MCF 10A (cell line): Measurements from ENCODE around the gene ZNF76. TPM values are rescaled to one million over a fixed set of nuclear protein-coding genes. Genes with fewer than 3 reads are reported as not detected.

Experiments
- BruUV-seq: library from RNA; stranded (reverse); fragments of 400-500 nt; replicated peaks from 2 replicates; lab custom pipeline; 2021; lab: Mats Ljungman, UMichigan
- CTCF ChIA-PET: fragments of 300-600 bp; sonication (Branson Sonifier 250); formaldehyde crosslinking; extraction: SDS; loops from one replicate; lab custom pipeline; 2021; ENCODE audit warnings: antibody characterized with exemption, inconsistent platforms; lab: Yijun Ruan, JAX
- POLR2A ChIA-PET: fragments of 300-600, 350-650 bp; sonication (Branson Sonifier 250); formaldehyde crosslinking; extraction: SDS; loops from one replicate; lab custom pipeline; 2020; ENCODE audit warnings: antibody characterized with exemption, inconsistent platforms; lab: Yijun Ruan, JAX
- DNase-seq: peaks from one replicate; pipeline ENCODE4 v3.0.0-alpha.2; 2018; ENCODE audit not compliant: unreplicated experiment
- H3K27ac Mint-ChIP-seq: one replicate; pipeline ENCODE4 v1.8.0; 2022; ENCODE audit warnings: mild to moderate bottlenecking, low read depth, mixed read lengths; ENCODE audit not compliant: unreplicated experiment
- H3K27me3 Mint-ChIP-seq: one replicate; pipeline ENCODE4 v1.8.0; 2022; ENCODE audit warnings: mixed read lengths; ENCODE audit not compliant: insufficient read depth, unreplicated experiment
- H3K36me3 Mint-ChIP-seq: one replicate; pipeline ENCODE4 v1.8.0; 2022; ENCODE audit warnings: mild to moderate bottlenecking, moderate library complexity, mixed read lengths; ENCODE audit not compliant: insufficient read depth, unreplicated experiment
- H3K4me1 Mint-ChIP-seq: one replicate; pipeline ENCODE4 v1.8.0; 2022; ENCODE audit warnings: mixed read lengths; ENCODE audit not compliant: insufficient read depth, unreplicated experiment
- H3K4me3 Mint-ChIP-seq: one replicate; pipeline ENCODE4 v1.8.0; 2022; ENCODE audit warnings: mild to moderate bottlenecking, moderate library complexity, mixed read lengths; ENCODE audit not compliant: unreplicated experiment
- H3K9me3 Mint-ChIP-seq: one replicate; pipeline ENCODE4 v1.8.0; 2022; ENCODE audit warnings: mixed read lengths; ENCODE audit not compliant: unreplicated experiment
- CTCF ChIP-seq: fragments of 200-600 bp; IDR thresholded peaks from one replicate; pipeline ENCODE4 v1.8.0; 2022; ENCODE audit warnings: antibody characterized with exemption, mild to moderate bottlenecking; ENCODE audit not compliant: unreplicated experiment
- intact Hi-C: fragments of 100-400 bp; cut with micrococcal nuclease; formaldehyde crosslinking; loops from 2 replicates; pipeline ENCODE4 v1.14.1; 2022
- total RNA-seq: library from RNA; stranded (reverse); gene quantifications from 2 replicates; pipeline ENCODE4 v1.2.3, GENCODE V29; 2022

The ZNF76 gene
- total RNA-seq, 1 experiment from 2014 or later, result 28.0 TPM

- POLR2A ChIA-PET, result interaction anchor here (1.2 kb wide), 1 partner anchor 377 kb away, joined by 3 read pairs; the partner anchor contains the start of gene TAF11
These were observed 6.0 kb downstream of the ZNF76 start for GRCh38 chr6:35265523-35265922.

GRCh38 chr6:35267446-35267845, 7.9 kb downstream of the ZNF76 start:
- POLR2A ChIA-PET, result no interaction called here
- intact Hi-C loops, result no loop called here
- BruUV-seq, result no TSS peak

More at GRCh38 chr6:35265523-35265922, 6.0 kb downstream of the ZNF76 start:
- peaks cover 33% of the 10 kb centered on the region for H3K4me1 Mint-ChIP-seq
- no TSS peak for BruUV-seq
- no peaks in the 10 kb centered on the region for H3K27me3 Mint-ChIP-seq
- no peak overlapping the region for H3K27ac Mint-ChIP-seq
- intact Hi-C loops, result no loop called here
- H3K36me3 Mint-ChIP-seq, result no peaks in the 10 kb centered on the region
- DNase-seq, result no peak
- no peak overlapping the region for H3K4me3 Mint-ChIP-seq
- no peaks in the 10 kb centered on the region for H3K9me3 Mint-ChIP-seq
- CTCF ChIA-PET, result interaction anchor here (2.9 kb wide), 1 partner anchor 20 kb away, joined by 6 read pairs; no protein-coding TSS in a partner anchor
- TF ChIP-seq CTCF, result no peak

DNA sequence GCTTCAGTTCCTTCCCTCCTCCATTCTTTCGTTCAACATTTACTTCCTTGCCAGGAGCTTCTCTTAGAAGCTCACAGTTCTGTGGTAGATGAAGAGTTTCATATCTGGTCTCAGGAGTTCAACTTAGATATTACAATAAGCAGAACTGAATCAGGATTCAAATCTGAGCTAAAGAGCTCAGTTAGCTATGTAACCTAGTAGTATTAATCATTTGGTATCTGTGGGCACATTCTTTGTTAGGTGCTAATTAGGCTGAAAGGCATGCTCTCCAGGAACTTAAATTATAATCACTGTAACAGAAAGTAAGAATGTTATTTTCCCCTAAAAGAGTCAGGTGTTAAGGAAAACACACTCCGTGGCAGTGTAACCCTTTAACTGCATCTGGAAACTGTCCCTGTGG, 8.4 kb downstream of the ZNF76 start:
- ChIA-PET CTCF (interaction anchor here (1.4 kb wide), 1 partner anchor 26 kb away, joined by 5 read pairs; no protein-coding TSS in a partner anchor), POLR2A (interaction anchor here (0.7 kb wide), 1 partner anchor 20 kb away, joined by 3 read pairs; no protein-coding TSS in a partner anchor)
- H3K27ac Mint-ChIP-seq, result no peak overlapping the region
- no TSS peak for BruUV-seq
- no peak for DNase-seq
- H3K9me3 Mint-ChIP-seq, result no peaks in the 10 kb centered on the region
- intact Hi-C loops, result no loop called here
- peaks cover 13% of the 10 kb centered on the region for H3K4me1 Mint-ChIP-seq
- H3K4me3 Mint-ChIP-seq, result no peak overlapping the region
- TF ChIP-seq CTCF, result no peak
- H3K36me3 Mint-ChIP-seq, result no peaks in the 10 kb centered on the region
- H3K27me3 Mint-ChIP-seq, result no peaks in the 10 kb centered on the region

More at GRCh38 chr6:35267446-35267845, 7.9 kb downstream of the ZNF76 start:
- CTCF ChIA-PET, result no interaction called here
- H3K4me1 Mint-ChIP-seq, result peaks cover 17% of the 10 kb centered on the region
- H3K36me3 Mint-ChIP-seq, result no peaks in the 10 kb centered on the region
- no peaks in the 10 kb centered on the region for H3K9me3 Mint-ChIP-seq
- no peak for TF ChIP-seq CTCF
- DNase-seq, result no peak
- no peaks in the 10 kb centered on the region for H3K27me3 Mint-ChIP-seq
- no peak overlapping the region for H3K4me3 Mint-ChIP-seq
- no peak overlapping the region for H3K27ac Mint-ChIP-seq

DNA sequence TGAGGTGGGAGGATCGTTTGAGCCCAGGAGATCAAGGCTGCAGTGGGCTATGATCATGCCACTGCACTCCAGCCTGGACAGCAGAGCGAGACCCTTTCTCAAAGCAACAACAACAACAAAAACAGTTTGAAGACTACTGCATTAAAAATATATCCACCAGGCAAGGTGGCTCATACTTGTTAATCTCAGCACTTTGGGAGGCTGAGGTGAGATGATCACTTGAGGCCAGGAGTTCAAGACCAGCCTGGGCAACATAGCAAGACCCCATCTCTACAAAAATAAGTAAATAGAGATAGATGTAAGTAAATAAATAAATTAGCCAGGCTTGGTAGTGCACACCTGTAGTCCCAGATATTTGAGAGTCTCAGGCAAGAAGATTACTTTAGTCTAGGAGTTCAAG, 12.5 kb downstream of the ZNF76 start:
- Mint-ChIP-seq H3K4me1 (peaks cover 5% of the 10 kb centered on the region), H3K9me3 (no peaks in the 10 kb centered on the region), H3K36me3 (no peaks in the 10 kb centered on the region), H3K4me3 (no peak overlapping the region), H3K27ac (no peak overlapping the region), H3K27me3 (no peaks in the 10 kb centered on the region)
- DNase-seq, result no peak
- no peak for TF ChIP-seq CTCF
- BruUV-seq, result no TSS peak
- ChIA-PET POLR2A (no interaction called here), CTCF (no interaction called here)
- intact Hi-C loops, result no loop called here
